ENCODE results near the gene GMEB2.

The GMEB2 gene

GRCh38 chr20:63546956-63547724 is 79.8 kb downstream of the GMEB2 start:
- H3K4me3 ChIP-seq (replicated peaks; ENCODE audit: low read depth, low read length): no peak overlapping the region
- no peak for TF ChIP-seq CTCF (IDR thresholded peaks at IDR 0.05; ENCODE audit: low read length, missing control alignments)
- DNase-seq (ENCODE audit: low read depth): no peak

GRCh38 chr20:63546256-63546955 is 80.5 kb downstream of the GMEB2 start:
- no peak for TF ChIP-seq CTCF (IDR thresholded peaks at IDR 0.05; ENCODE audit: low read length, missing control alignments)
- no peak overlapping the region for H3K4me3 ChIP-seq (replicated peaks; ENCODE audit: low read depth, low read length)
- DNase-seq (ENCODE audit: low read depth): no peak

- no peak for TF ChIP-seq CTCF (IDR thresholded peaks at IDR 0.05; ENCODE audit: low read length, missing control alignments)
- no peak for DNase-seq (ENCODE audit: low read depth)
- no peak overlapping the region for H3K4me3 ChIP-seq (replicated peaks; ENCODE audit: low read depth, low read length)
Measured at GRCh38 chr20:63545814-63546213, 81.1 kb downstream of the GMEB2 start.

- no peak for DNase-seq (ENCODE audit: low read depth)
- no peak overlapping the region for H3K4me3 ChIP-seq (replicated peaks; ENCODE audit: low read depth, low read length)
- no peak for TF ChIP-seq CTCF (IDR thresholded peaks at IDR 0.05; ENCODE audit: low read length, missing control alignments)
Measured at GRCh38 chr20:63544958-63545516, 81.9 kb downstream of the GMEB2 start.

- no peak for TF ChIP-seq CTCF (IDR thresholded peaks at IDR 0.05; ENCODE audit: low read length, missing control alignments)
- DNase-seq (ENCODE audit: low read depth): no peak
- no peak overlapping the region for H3K4me3 ChIP-seq (replicated peaks; ENCODE audit: low read depth, low read length)
Measured at GRCh38 chr20:63544241-63544957, 82.5 kb downstream of the GMEB2 start.

GRCh38 chr20:63543733-63544132 is 83.2 kb downstream of the GMEB2 start:
- no peak for TF ChIP-seq CTCF (IDR thresholded peaks at IDR 0.05; ENCODE audit: low read length, missing control alignments)
- DNase-seq (ENCODE audit: low read depth): no peak
- no peak overlapping the region for H3K4me3 ChIP-seq (replicated peaks; ENCODE audit: low read depth, low read length)

Measured in fibroblast of pulmonary artery (primary cell).